Psoas muscle (tissue), 8 donors: Measurements from ENCODE around the gene WWC1. TPM values are rescaled to one million over a fixed set of nuclear protein-coding genes. Genes with fewer than 3 reads are reported as not detected.

Experiments used
- ATAC-seq, 4 donors: fragments of 200-7000 bp; cut with Tn5 transposase; one replicate each; pipeline ENCODE4 v1.9.1; 2020; ENCODE audit warnings: moderate library complexity in 3 of 4, mild to moderate bottlenecking in 2 of 4
- DNase-seq, 2 donors: peaks; one replicate each; pipeline ENCODE4 v3.0.0-alpha.2; 2020
- H3K27ac ChIP-seq: fragments of 200-600 bp; one replicate; pipeline ENCODE4 v1.8.0; 2022
- H3K27me3 ChIP-seq, 3 donors: fragments of 200-600 bp in 1 of 3; one replicate each; pipeline versions ENCODE4 v1.6.1 to v1.8.0; 2013 to 2022; ENCODE audit warnings: low read length in 2 of 3, mild to moderate bottlenecking in 2 of 3, moderate library complexity in 1 of 3; ENCODE audit not compliant: insufficient read depth in 3 of 3
- H3K36me3 ChIP-seq, 2 donors: fragments of 200-600 bp in 1 of 2; one replicate each; pipeline versions ENCODE4 v1.6.1 to v1.8.0; 2013 to 2022; ENCODE audit warnings: low read depth in 1 of 2, mild to moderate bottlenecking in 1 of 2, moderate library complexity in 1 of 2; ENCODE audit not compliant: insufficient read depth in 1 of 2
- H3K4me1 ChIP-seq: fragments of 200-600 bp; one replicate; pipeline ENCODE4 v1.8.0; 2022
- H3K4me3 ChIP-seq: fragments of 200-600 bp; one replicate; pipeline ENCODE4 v1.8.0; 2022; ENCODE audit warnings: mild to moderate bottlenecking
- H3K9me3 ChIP-seq: fragments of 200-600 bp; one replicate; pipeline ENCODE4 v1.8.0; 2022
- WGBS, 3 donors: extraction: QIAGEN DNeasy Blood & Tissue Kit; methylation state at CpG; one replicate each; pipeline versions ENCODE4 v1.1.6 to v1.1.7; 2013; 5-methylcytosine and 5-hydroxymethylcytosine counted together
- intact Hi-C, 2 donors: fragments of 100-400 bp; cut with DNase I; formaldehyde crosslinking; loops; one replicate each; pipeline versions ENCODE4 v1.11.0 to v1.14.2; 2022
- polyA plus RNA-seq, 3 donors: library from polyadenylated mRNA; stranded (reverse); fragments of 200-250 nt; gene quantifications; one replicate each; pipeline ENCODE4 v1.2.3, GENCODE V29; 2013
- total RNA-seq, 4 donors: library from RNA; stranded (reverse); fragmentation: NEBNext Ultra II Directional in 2 of 4; extraction: Animal tissue kit (Norgen Biotek cat#: 25700) in 2 of 4; gene quantifications; one replicate each; pipeline versions ENCODE4 v1.2.1 to v1.2.4, GENCODE V29; 2021 to 2023
- TF ChIP-seq, protein P1 (sequence below): fragments of 200-600 bp; IDR thresholded peaks from one replicate; pipeline ENCODE4 v1.8.0; 2022; ENCODE audit warnings: antibody characterized with exemption
- donor health status: healthy with polysubstance abuse.
- donor health status: DM: no; HTN: no; CAD: no; lungs with moderate emphysema.
- donor health status: Bipolar disorder and iron deficiency.
- donor health status: healthy.
- donor health status: DM: yes; HTN: yes; CAD: no.
- donor health status: DM: no; HTN: no; CAD: no.
- donor health status: DM: no; HTN: no; CAD: no.
- donor health status: DM: yes; HTN: yes; CAD: no.

WWC1 gene
- total and polyA plus RNA-seq, 7 donors = 0.03 to 0.25 (median 0.08) TPM; not detected in 3

DNA sequence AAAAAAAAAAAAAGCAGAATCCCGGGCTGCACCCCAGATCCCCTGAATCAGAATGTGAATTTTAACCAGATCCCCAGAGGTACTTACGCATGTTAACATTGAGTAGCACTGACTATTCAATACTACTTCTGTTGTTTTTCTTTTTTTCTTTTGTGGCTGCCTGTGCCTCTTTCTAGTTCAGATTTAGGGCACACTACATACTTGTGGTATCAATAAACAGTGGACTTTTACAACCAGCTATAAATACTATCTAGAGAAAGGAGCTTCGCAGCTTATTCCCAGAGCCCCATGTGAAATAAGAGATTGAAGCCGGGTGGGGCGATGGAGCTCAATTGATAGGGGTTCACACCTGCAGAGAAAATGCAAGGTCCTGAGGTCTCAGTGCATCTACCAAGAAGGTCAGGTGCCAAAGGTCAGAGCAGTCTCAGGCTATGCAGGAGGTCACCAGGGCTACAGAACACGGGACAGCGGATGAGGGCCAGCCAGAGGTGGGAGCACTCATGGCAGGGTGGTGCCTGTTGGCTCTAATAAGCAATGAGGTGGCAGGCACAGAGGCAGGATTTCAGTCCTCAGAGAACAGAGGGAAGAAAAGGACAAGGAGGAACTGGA is 22.3 kb downstream of the WWC1 start:
- Histone ChIP-seq H3K27me3 (no peaks in the 10 kb centered on the region), H3K4me3 (no peak overlapping the region), H3K36me3 (no peaks in the 10 kb centered on the region), H3K4me1 (no peaks in the 10 kb centered on the region), H3K9me3 (no peaks in the 10 kb centered on the region), H3K27ac (no peak overlapping the region)
- WGBS, 3 donors = 65 to 72% (median 71%) methylated on average over 7 of the region's 7 CpGs
- TF ChIP-seq, protein P1, sequence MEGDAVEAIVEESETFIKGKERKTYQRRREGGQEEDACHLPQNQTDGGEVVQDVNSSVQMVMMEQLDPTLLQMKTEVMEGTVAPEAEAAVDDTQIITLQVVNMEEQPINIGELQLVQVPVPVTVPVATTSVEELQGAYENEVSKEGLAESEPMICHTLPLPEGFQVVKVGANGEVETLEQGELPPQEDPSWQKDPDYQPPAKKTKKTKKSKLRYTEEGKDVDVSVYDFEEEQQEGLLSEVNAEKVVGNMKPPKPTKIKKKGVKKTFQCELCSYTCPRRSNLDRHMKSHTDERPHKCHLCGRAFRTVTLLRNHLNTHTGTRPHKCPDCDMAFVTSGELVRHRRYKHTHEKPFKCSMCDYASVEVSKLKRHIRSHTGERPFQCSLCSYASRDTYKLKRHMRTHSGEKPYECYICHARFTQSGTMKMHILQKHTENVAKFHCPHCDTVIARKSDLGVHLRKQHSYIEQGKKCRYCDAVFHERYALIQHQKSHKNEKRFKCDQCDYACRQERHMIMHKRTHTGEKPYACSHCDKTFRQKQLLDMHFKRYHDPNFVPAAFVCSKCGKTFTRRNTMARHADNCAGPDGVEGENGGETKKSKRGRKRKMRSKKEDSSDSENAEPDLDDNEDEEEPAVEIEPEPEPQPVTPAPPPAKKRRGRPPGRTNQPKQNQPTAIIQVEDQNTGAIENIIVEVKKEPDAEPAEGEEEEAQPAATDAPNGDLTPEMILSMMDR = no peak
- intact Hi-C loops = no loop called here
- DNase-seq (no peak), ATAC-seq (no peak)

DNA sequence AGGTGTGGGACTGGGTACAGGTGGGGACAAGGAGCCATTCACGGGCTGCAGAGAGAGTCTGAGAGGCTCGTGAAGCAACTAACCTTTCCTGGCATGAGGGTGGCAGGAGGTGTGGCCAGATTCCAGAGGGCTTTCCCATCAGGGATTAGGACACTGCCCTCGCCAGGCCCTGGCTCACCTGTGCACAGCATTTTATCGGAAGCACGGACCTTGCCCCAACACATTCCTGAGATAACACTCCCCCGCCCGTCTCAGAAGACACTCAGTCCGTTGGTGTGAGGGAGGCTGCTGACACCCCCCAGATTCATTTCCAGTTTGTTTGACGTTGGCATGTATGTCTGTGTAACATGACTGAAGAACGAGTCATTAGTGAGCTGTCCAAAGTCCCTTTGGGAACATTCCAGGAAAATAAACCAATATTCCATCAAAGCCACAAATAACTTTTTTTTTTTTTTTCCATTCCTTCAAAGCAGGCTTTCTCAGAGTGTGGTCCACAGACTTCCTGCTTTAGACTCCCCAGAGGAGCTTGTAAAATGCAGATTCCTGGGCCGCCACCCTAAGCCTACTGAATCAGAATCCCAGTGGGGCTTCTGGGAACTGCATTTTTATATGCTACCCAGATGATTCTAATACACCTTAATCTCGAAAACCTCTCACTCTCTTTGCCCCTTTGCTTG is 23.4 kb downstream of the WWC1 start:
- intact Hi-C loops = no loop called here
- H3K4me1 ChIP-seq = no peaks in the 10 kb centered on the region
- H3K36me3 ChIP-seq = no peaks in the 10 kb centered on the region
- H3K4me3 ChIP-seq = no peak overlapping the region
- WGBS, 3 donors = 54 to 61% (median 59%) methylated on average over 12 of the region's 12 CpGs
- no peak overlapping the region for H3K27ac ChIP-seq
- TF ChIP-seq, protein P1 = no peak
- no peak for DNase-seq
- no peak for ATAC-seq
- no peaks in the 10 kb centered on the region for H3K27me3 ChIP-seq
- H3K9me3 ChIP-seq = no peaks in the 10 kb centered on the region

DNA sequence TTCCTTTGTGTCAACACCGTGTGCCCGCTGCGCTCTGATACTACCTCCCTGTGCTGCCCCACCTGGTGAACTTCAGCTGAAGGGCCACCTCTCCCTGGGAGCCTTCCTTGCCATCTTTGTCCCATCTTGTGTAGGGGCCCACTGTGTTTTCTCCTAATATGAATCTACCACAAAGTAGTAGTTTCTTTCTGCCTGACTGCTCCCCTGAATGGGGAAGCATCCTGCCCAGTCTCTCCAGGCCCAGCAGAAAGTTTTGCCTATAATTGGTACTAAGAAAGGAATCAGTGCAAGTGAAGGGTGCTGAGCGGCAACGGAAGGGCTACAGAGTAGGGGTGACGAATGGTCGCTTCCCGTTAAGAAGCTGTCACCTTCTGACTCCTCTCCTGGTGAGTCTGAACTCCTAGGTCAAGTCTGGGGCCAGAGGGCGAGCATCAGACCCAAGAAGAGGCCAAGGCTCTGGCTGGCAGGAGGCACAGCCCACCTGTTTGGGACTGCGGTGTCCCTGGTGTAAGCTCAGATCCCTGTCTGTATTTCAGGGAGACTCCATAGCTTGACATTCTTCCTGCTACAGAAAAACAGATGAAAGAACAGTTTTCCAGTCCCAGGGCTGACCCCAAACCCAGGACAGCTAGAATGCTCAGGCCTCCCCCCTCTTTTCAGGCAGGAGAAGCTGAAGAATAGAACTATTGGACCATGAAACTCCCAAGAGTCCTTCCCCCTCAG is 24.1 kb downstream of the WWC1 start:
- WGBS, 3 donors = 67 to 73% (median 70%) methylated on average over 10 of the region's 10 CpGs
- H3K27me3 ChIP-seq = no peaks in the 10 kb centered on the region
- intact Hi-C loops = no loop called here
- no peaks in the 10 kb centered on the region for H3K36me3 ChIP-seq
- no peaks in the 10 kb centered on the region for H3K4me1 ChIP-seq
- no peak overlapping the region for H3K27ac ChIP-seq
- ATAC-seq (no peak), DNase-seq (no peak)
- no peaks in the 10 kb centered on the region for H3K9me3 ChIP-seq
- TF ChIP-seq, protein P1 = no peak
- no peak overlapping the region for H3K4me3 ChIP-seq

DNA sequence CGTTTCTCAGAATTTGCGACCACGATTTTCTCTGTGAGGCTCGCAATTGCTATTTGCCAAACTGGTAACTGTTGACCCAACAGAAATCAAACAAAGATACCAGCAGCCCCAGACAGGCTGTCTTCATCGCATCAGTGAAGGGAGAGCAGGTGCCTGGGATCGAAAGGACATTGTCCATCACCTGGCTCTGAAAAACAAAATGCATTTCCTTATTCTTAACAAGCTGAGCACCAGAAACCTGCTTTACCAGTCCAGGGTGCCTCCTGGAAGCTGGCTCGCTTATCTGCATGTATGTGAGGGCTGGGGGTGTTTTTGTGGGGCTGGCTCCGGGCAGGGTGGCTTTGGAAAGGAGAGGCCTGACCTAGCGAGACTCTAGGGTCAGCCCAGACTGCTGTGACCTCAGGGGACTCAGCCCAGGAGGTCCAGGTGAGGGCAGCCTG is 24.7 kb downstream of the WWC1 start:
- TF ChIP-seq, protein P1 = no peak
- H3K4me3 ChIP-seq = no peak overlapping the region
- WGBS, 3 donors = 63 to 66% (median 64%) methylated on average over 9 of the region's 9 CpGs

More for the DNA sequence above, 24.7 kb downstream of the WWC1 start:
- ATAC-seq (no peak), DNase-seq (no peak)
- no peaks in the 10 kb centered on the region for H3K9me3 ChIP-seq
- H3K36me3 ChIP-seq = no peaks in the 10 kb centered on the region
- H3K27ac ChIP-seq = no peak overlapping the region
- no peaks in the 10 kb centered on the region for H3K27me3 ChIP-seq
- no peaks in the 10 kb centered on the region for H3K4me1 ChIP-seq
- intact Hi-C loops = no loop called here
